ENCODE measurements around the gene KCNMB3.

KCNMB3 gene, protein sequence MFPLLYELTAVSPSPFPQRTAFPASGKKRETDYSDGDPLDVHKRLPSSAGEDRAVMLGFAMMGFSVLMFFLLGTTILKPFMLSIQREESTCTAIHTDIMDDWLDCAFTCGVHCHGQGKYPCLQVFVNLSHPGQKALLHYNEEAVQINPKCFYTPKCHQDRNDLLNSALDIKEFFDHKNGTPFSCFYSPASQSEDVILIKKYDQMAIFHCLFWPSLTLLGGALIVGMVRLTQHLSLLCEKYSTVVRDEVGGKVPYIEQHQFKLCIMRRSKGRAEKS

GRCh38 chr3:179250803-179251476 is at the start of gene KCNMB3:
TSS of gene KCNMB3 (minus strand) at chr3:179251114. CDS start at chr3:179250990, 124 bp downstream.
- no peak for DNase-seq
- TF ChIP-seq GATA1 (IDR thresholded peaks at IDR 0.05; ENCODE audit: low read depth, low read length) (no peak), POLR2A (IDR thresholded peaks at IDR 0.05; ENCODE audit: low read length) (no peak)

DNA sequence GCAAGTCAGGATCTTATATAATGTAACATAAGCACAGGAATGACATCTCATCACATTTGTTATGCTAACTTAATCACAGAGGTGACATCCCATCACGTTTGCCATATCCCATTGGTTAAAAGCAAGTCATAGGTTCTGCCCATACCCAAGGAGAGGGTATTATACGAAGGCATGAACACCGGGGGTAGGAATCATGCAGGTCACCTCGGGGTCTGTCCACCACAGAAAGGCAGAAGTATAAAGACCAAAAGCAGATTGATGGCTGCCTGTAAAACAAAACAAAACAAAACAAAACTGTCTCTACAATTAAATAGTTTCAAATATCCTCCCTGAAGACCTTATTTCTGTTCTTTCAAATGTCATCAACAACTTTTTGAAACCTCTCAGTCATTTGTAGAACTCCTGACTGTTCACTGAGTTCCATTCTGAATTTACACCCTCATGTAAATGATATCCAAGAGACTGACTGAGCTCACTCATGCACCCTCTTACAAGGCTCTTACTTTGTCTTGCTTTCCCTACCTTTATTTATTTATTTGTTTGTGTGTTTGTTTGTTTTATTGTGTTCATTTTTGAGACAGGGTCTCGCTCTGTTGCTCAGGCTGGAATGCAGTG is 49.2 kb upstream of the KCNMB3 start:
- TF ChIP-seq GATA1 (IDR thresholded peaks at IDR 0.05; ENCODE audit: low read depth, low read length) = no peak
- TF ChIP-seq POLR2A (IDR thresholded peaks at IDR 0.05; ENCODE audit: low read length) = no peak

DNA sequence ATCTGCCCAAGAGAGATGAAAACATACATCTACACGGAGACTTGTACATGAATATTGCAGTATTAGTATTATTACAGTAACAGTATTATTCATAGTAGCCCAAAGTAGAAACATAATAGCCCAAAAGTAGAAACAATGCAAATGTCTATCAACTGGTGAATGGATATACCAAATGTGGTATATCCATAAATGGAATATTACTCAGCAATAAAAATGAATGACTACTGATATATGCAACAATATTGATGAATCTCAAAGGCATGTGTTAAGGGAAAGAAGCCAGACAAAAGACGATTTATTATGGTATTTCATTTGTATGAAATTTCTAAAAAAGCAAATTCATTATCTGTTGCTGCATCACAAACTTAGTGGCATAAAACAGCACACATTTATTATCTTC is 48.4 kb upstream of the KCNMB3 start:
- TF ChIP-seq POLR2A (IDR thresholded peaks at IDR 0.05; ENCODE audit: low read length) (no peak), GATA1 (IDR thresholded peaks at IDR 0.05; ENCODE audit: low read depth, low read length) (no peak)

More for the DNA sequence above, 49.2 kb upstream of the KCNMB3 start:
- DNase-seq = no peak

DNA sequence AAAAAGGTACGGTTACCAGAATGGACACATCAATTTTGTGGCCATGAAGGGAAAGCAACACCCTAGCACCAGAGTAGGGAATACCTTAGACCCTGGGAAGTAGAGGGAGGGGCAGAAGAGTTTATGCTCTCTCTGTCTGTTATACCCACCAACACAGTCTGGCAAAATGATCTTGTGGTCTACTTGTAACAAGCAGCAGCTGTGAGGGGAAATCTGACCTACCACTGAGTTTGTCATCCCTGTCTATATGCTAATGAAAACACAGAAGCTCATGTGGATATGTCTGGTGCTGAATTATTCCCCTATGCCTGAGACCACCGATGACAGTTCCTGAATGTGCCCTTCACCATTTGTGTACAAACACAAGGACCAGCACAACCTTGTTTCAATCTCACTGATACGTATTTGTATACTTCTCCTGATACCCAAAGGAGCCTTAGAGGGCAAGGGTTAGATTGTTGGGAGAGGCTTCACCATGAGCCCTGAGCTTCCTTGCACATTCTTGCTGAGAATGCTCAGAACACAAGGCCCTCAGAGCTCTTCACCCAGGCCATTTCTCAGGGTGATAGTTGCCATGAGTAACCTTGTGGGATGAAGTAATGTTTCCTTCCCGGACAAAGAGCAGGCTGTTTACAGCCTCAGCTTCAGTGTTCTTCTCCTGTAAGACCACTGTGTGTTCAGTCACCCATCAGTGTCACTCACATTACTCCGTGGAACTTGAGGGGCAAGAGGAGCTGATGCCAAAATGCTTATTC is 47.2 kb upstream of the KCNMB3 start:
- DNase-seq = no peak

More for the DNA sequence above, 48.4 kb upstream of the KCNMB3 start:
- DNase-seq = no peak

DNA sequence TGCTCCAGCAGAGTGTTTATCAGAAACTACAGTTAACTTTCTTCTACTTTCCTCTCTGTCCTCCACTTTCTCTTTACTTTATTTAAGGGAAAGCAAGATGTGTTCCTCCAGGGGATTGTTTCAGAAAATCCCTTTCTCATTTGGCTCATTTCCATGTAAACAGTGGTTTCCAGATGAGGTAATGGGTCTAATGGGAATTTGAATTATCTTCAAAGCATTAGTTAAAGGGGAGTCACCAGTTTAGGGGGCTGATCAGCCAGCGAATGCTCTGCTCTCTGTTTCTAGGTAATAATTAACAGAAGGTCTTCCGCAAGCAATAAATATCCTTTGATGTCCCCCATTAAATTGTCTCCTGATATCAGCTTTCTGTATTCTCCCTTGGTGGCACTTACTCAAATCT is 41.5 kb upstream of the KCNMB3 start:
- TF ChIP-seq GATA1 (IDR thresholded peaks at IDR 0.05; ENCODE audit: low read depth, low read length) = no peak
- no peak for TF ChIP-seq POLR2A (IDR thresholded peaks at IDR 0.05; ENCODE audit: low read length)
- DNase-seq = no peak

More for the DNA sequence above, 47.2 kb upstream of the KCNMB3 start:
- TF ChIP-seq GATA1 (IDR thresholded peaks at IDR 0.05; ENCODE audit: low read depth, low read length) (no peak), POLR2A (IDR thresholded peaks at IDR 0.05; ENCODE audit: low read length) (no peak)

- no peak for TF ChIP-seq GATA1 (IDR thresholded peaks at IDR 0.05; ENCODE audit: low read depth, low read length)
- TF ChIP-seq POLR2A (IDR thresholded peaks at IDR 0.05; ENCODE audit: low read length) = no peak
- no peak for DNase-seq
These were observed 38.4 kb upstream of the KCNMB3 start for GRCh38 chr3:179289295-179289694.

DNA sequence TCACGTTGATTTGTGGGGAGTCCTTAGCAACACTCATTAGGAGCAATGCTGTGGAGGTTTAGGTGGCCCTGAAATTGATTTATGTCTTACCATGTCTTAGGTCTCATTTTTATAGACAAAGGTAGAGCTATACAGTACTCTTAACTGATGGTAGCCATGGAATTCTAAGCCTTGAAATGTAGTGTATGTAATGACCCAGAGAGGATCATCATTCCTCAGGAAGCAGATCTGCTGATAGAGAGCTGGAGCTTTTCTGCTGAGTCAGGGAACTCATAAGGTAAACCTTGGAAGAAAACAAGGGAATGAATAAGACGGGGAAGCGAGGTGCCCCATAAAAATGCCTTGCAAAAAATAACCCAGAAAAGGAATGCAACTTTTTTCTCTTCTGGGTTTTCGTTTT is 37.9 kb upstream of the KCNMB3 start:
- TF ChIP-seq POLR2A (IDR thresholded peaks at IDR 0.05; ENCODE audit: low read length) (no peak), GATA1 (IDR thresholded peaks at IDR 0.05; ENCODE audit: low read depth, low read length) (no peak)
- no peak for DNase-seq

DNA sequence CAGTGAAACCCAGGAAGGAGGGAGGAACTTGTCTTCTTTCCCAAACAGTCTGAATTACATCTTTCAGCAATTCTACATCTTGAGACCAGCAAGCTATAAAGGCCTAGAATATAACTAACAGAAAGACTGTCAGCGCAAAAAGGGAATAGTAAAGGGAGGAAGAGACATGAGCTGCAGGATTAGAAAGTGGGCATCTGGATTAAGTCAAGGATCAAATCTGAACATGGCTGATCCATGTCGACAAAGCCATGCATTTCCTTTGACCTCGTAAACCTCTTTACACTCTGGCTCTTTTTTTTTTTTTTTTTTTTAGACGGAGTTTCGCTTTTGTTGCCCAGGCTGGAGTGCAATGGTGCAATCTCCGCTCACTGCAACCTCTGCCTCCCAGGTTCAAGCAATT is 35.4 kb upstream of the KCNMB3 start:
- TF ChIP-seq GATA1 (IDR thresholded peaks at IDR 0.05; ENCODE audit: low read depth, low read length) (no peak), POLR2A (IDR thresholded peaks at IDR 0.05; ENCODE audit: low read length) (no peak)
- DNase-seq = no peak

GRCh38 chr3:179281825-179282224 is 30.9 kb upstream of the KCNMB3 start:
- TF ChIP-seq POLR2A (IDR thresholded peaks at IDR 0.05; ENCODE audit: low read length) = no peak
- TF ChIP-seq GATA1 (IDR thresholded peaks at IDR 0.05; ENCODE audit: low read depth, low read length) = no peak
- DNase-seq = no peak

DNA sequence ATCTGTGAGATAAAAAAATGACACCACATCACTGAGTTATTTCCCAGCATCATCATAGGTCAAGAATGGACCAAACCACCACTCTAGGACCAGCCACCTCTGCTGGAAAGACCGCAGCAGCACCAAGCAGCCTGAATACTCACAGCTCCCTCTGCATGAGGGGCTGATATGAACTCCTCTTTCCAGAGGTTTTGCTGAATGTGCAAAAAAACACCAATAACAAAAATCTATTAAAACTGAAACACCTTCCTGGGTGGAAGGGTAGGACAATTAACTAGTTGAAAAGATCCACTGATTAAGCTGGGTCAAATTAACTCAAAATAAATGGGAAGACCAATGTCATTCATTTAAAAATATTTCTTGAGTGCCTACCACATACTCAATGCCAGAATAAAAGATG is 28.9 kb upstream of the KCNMB3 start:
- TF ChIP-seq GATA1 (IDR thresholded peaks at IDR 0.05; ENCODE audit: low read depth, low read length) (no peak), POLR2A (IDR thresholded peaks at IDR 0.05; ENCODE audit: low read length) (no peak)

DNA sequence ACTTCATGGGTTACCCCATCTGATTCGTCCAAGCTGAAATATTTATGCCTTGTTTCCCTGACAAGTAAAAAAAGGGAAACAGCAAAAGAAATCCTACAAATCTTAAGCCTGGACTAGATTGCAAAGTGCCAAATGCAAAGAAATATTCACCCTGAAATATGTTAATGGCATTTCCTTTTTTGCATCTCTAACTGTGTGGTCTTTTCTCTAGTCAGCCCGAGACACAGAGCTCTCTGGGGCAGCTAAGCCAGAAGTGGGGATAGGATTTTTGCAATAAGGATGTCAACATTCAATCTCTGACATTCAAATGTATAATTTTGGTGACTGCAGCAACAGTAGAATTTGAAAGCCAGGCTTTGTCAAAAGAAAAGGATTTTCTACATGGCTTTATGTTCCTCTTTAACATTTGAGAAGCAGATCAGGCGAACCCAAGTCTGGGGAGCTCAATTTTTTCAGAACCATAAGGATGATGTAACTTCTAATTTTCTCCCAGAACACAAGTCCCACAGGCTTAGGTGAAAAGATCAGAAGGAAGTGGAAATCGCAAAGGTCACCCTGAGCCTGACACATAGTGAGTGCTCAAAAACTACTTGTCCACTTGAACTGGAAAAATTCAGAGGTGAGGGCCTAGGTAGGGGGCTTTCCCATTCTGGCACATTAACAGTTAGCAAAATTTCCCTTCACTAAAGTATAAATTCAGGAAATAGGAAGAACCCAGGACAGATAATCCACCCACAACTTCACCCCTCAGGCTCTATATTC is 28.2 kb upstream of the KCNMB3 start:
- TF ChIP-seq POLR2A (IDR thresholded peaks at IDR 0.05; ENCODE audit: low read length) (no peak), GATA1 (IDR thresholded peaks at IDR 0.05; ENCODE audit: low read depth, low read length) (no peak)
- DNase-seq = no peak

More for the DNA sequence above, 28.9 kb upstream of the KCNMB3 start:
- no peak for DNase-seq

DNA sequence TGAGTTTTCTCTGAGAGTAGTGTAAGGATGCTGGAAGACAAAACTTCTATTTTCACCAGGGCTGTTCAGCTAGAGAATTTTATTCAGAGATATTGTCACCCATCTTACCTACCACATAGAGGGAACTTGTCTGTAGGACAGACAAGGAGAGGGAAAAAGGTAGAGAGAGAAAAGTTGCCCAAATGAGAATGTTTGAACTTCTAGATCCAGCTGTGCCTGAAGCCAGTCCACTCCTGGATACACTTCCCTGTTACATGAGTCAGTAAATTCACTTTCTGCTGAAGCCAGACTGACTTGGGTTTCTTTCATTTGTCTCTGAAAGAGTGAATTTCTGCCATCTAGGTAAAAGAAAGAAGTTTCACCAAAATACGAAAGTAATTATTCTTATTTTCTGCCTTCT is 27.2 kb upstream of the KCNMB3 start:
- TF ChIP-seq POLR2A (IDR thresholded peaks at IDR 0.05; ENCODE audit: low read length) (no peak), GATA1 (IDR thresholded peaks at IDR 0.05; ENCODE audit: low read depth, low read length) (no peak)
- DNase-seq = no peak

DNA sequence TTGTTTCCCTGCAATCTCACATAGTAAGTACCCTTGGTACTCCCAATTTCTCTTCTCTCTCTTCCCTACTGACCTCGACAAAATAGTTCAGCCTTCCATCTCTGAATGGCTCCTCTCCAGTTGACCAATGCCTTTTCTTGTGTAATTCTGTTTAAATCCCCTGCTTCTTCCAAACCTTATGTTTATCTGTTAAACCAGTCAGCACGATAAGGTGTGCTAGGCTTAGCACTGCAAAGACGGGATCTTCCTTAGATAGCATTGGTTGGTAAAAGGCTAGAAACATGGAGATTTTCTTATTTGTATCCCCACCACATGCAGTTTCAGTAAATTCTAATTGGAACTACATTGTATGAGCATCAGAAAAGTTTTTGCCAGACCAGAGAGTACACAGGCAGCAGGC is 25.8 kb upstream of the KCNMB3 start:
- TF ChIP-seq POLR2A (IDR thresholded peaks at IDR 0.05; ENCODE audit: low read length) (no peak), GATA1 (IDR thresholded peaks at IDR 0.05; ENCODE audit: low read depth, low read length) (no peak)

More for the DNA sequence above, 25.8 kb upstream of the KCNMB3 start:
- no peak for DNase-seq

Measured in erythroblast (primary cell).